Measurements from ENCODE around the gene IRF2BP2. TPM values are rescaled to one million over a fixed set of nuclear protein-coding genes. Genes with fewer than 3 reads are reported as not detected.

Gene IRF2BP2
- total and polyA plus RNA-seq, 10 of the 15 experiments (the other 5 are each of a cell fraction or from before 2014, with no cell fraction given) = 7.5 to 114 (median 52.3) TPM

GRCh38 chr1:234656944-234657654 lies 47.1 kb upstream of the IRF2BP2 start:
- intact Hi-C loops (cut with micrococcal nuclease; ENCODE audit: unreplicated experiment) (no loop called here), in situ Hi-C loops (cut with MboI) (no loop called here)
- H4K20me1 ChIP-seq (ENCODE audit: control insufficient read depth, insufficient read depth) = no peaks in the 10 kb centered on the region
- no peak overlapping the region for H3K27ac ChIP-seq (ENCODE audit: control insufficient read depth, insufficient read depth)
- ChIA-PET POLR2A (interaction anchor here (0.7 to 1.5 kb wide), 4 partner anchors 10 to 65 kb away, joined by 3 to 4 read pairs (median 3); no protein-coding TSS in a partner anchor), RAD21 (ENCODE audit: unreplicated experiment) (interaction anchor here (0.9 to 1.5 kb wide), 5 partner anchors 14 to 67 kb away, joined by 3 to 4 read pairs (median 3); no protein-coding TSS in a partner anchor), SMC1A (ENCODE audit: uncharacterized antibody, unreplicated experiment) (interaction anchor here (1.0 to 1.8 kb wide), 11 partner anchors 9 to 114 kb away, joined by 3 to 15 read pairs (median 4); no protein-coding TSS in a partner anchor), CTCF (interaction anchor here (0.7 to 1.5 kb wide), 6 partner anchors 9 to 36 kb away, joined by 3 to 6 read pairs (median 4); no protein-coding TSS in a partner anchor)
- H3K4me3 ChIP-seq = no peak overlapping the region
- no peaks in the 10 kb centered on the region; the same call in 2 of the 3 replicates for H3K9me3 ChIP-seq (replicated peaks; ENCODE audit: control insufficient read depth, insufficient read depth, low read length)
- TF ChIP-seq IKZF2 (IDR thresholded peaks at IDR 0.05) (peak in 1 of 2 experiments; percentile 43; a peak in 1 of 4 replicates), TCF12 (IDR thresholded peaks at IDR 0.05; ENCODE audit: low read depth, low read length) (no peak), BHLHE40 (IDR thresholded peaks at IDR 0.05; ENCODE audit: borderline replicate concordance in 1 of 2, low read depth in 2 of 2, low read length in 1 of 2) (no peak), RAD51 (IDR thresholded peaks at IDR 0.05) (no peak), CHD1 (IDR thresholded peaks at IDR 0.05; ENCODE audit: low read depth, low read length) (no peak), FOXK2 (IDR thresholded peaks at IDR 0.05) (no peak), SPI1 (IDR thresholded peaks at IDR 0.05; ENCODE audit: borderline replicate concordance, insufficient read depth, low read depth, low read length) (peak; percentile 54; the same call in 1 of the 2 replicates), ZNF24 (IDR thresholded peaks at IDR 0.05) (no peak), EGR1 (IDR thresholded peaks at IDR 0.05; ENCODE audit: borderline replicate concordance in 1 of 2, low read depth in 2 of 2, low read length in 2 of 2) (no peak), JUND (IDR thresholded peaks at IDR 0.05; ENCODE audit: low read depth, low read length) (no peak), HDAC2 (IDR thresholded peaks at IDR 0.05) (no peak), E2F4 (IDR thresholded peaks at IDR 0.05; ENCODE audit: low read depth, low read length) (no peak), MXI1 (IDR thresholded peaks at IDR 0.05; ENCODE audit: low read depth, low read length) (no peak), NRF1 (conservative IDR thresholded peaks at IDR 0.05; ENCODE audit: low read depth, low read length) (no peak), ZBTB4 (CRISPR knock-in tag; IDR thresholded peaks at IDR 0.05) (no peak), RAD21 (IDR thresholded peaks at IDR 0.05; ENCODE audit: insufficient read depth, low read depth, low read length) (0 out of 2 replicates have a peak, but pooled peaks have one; percentile 5)
- no peaks in the 10 kb centered on the region for H3K36me3 ChIP-seq (ENCODE audit: control insufficient read depth in 2 of 2, insufficient read depth in 2 of 2, low read length in 1 of 2)
- DNase-seq (ENCODE audit: low read depth, low spot score) (no peak), ATAC-seq (peak; percentile 88), FAIRE-seq (no peak)
- peaks cover 11% of the 10 kb centered on the region for H3K4me1 ChIP-seq (ENCODE audit: control insufficient read depth, insufficient read depth, low read length)
- H3K9ac ChIP-seq (ENCODE audit: control insufficient read depth, insufficient read depth, low read length) = no peak overlapping the region
- no TSS peak for BruUV-seq (replicated peaks)
- peak overlapping the region; percentile 36 for H2AFZ ChIP-seq (ENCODE audit: control insufficient read depth, low read depth, low read length)
- no peak overlapping the region for H3K4me2 ChIP-seq (ENCODE audit: control insufficient read depth, insufficient read depth)
- 61% methylated on average over 12 of the region's 12 CpGs for WGBS (ENCODE audit: insufficient coverage, insufficient replicate concordance, low lambda C conversion rate, missing lambda C conversion rate)
- H3K27me3 ChIP-seq (replicated peaks in 1 of 2; ENCODE audit: control insufficient read depth in 2 of 2, insufficient read depth in 2 of 2, low read length in 1 of 2) = no peaks in the 10 kb centered on the region
- no peaks in the 10 kb centered on the region for H3K79me2 ChIP-seq (ENCODE audit: control insufficient read depth, insufficient read depth, low read length)
